ENCODE measurements around the gene TMTC3.

Gene TMTC3

GRCh38 chr12:88156075-88156654 is 14.1 kb downstream of the TMTC3 start:
- Histone ChIP-seq H3K4me1 (ENCODE audit: control insufficient read depth, insufficient read depth, low read length, poor library complexity, severe bottlenecking) (no peaks in the 10 kb centered on the region), H3K27ac (ENCODE audit: insufficient read depth, low read length, poor library complexity, severe bottlenecking) (no peak overlapping the region), H3K36me3 (ENCODE audit: control insufficient read depth, insufficient read depth, low read length) (no peaks in the 10 kb centered on the region), H3K4me3 (ENCODE audit: insufficient read depth, low read depth, low read length, poor library complexity, severe bottlenecking) (no peak overlapping the region), H3K27me3 (replicated peaks; ENCODE audit: control insufficient read depth, insufficient read depth, low read length, poor library complexity, severe bottlenecking) (no peaks in the 10 kb centered on the region), H3K9me3 (ENCODE audit: control insufficient read depth, low read length) (no peaks in the 10 kb centered on the region)
- no peak for DNase-seq

- no peaks in the 10 kb centered on the region for H3K4me1 ChIP-seq (ENCODE audit: control insufficient read depth, insufficient read depth, low read length, poor library complexity, severe bottlenecking)
- H3K4me3 ChIP-seq (ENCODE audit: insufficient read depth, low read depth, low read length, poor library complexity, severe bottlenecking), result no peak overlapping the region
- no peaks in the 10 kb centered on the region for H3K27me3 ChIP-seq (replicated peaks; ENCODE audit: control insufficient read depth, insufficient read depth, low read length, poor library complexity, severe bottlenecking)
- peaks cover 10% of the 10 kb centered on the region for H3K36me3 ChIP-seq (ENCODE audit: control insufficient read depth, insufficient read depth, low read length)
- DNase-seq, result no peak
- no peaks in the 10 kb centered on the region for H3K9me3 ChIP-seq (ENCODE audit: control insufficient read depth, low read length)
- no peak overlapping the region for H3K27ac ChIP-seq (ENCODE audit: insufficient read depth, low read length, poor library complexity, severe bottlenecking)
These were observed 21.3 kb downstream of the TMTC3 start for GRCh38 chr12:88163371-88163770.

- H3K9me3 ChIP-seq (ENCODE audit: control insufficient read depth, low read length), result no peaks in the 10 kb centered on the region
- no peaks in the 10 kb centered on the region for H3K27me3 ChIP-seq (replicated peaks; ENCODE audit: control insufficient read depth, insufficient read depth, low read length, poor library complexity, severe bottlenecking)
- H3K27ac ChIP-seq (ENCODE audit: insufficient read depth, low read length, poor library complexity, severe bottlenecking), result no peak overlapping the region
- H3K36me3 ChIP-seq (ENCODE audit: control insufficient read depth, insufficient read depth, low read length), result peaks cover 10% of the 10 kb centered on the region
- no peak overlapping the region for H3K4me3 ChIP-seq (ENCODE audit: insufficient read depth, low read depth, low read length, poor library complexity, severe bottlenecking)
- DNase-seq, result no peak
- no peaks in the 10 kb centered on the region for H3K4me1 ChIP-seq (ENCODE audit: control insufficient read depth, insufficient read depth, low read length, poor library complexity, severe bottlenecking)
These were observed 24.1 kb downstream of the TMTC3 start for GRCh38 chr12:88166179-88166578.

GRCh38 chr12:88167384-88167783 is 25.3 kb downstream of the TMTC3 start:
- Histone ChIP-seq H3K9me3 (ENCODE audit: control insufficient read depth, low read length) (no peaks in the 10 kb centered on the region), H3K27me3 (replicated peaks; ENCODE audit: control insufficient read depth, insufficient read depth, low read length, poor library complexity, severe bottlenecking) (no peaks in the 10 kb centered on the region), H3K36me3 (ENCODE audit: control insufficient read depth, insufficient read depth, low read length) (peaks cover 10% of the 10 kb centered on the region), H3K27ac (ENCODE audit: insufficient read depth, low read length, poor library complexity, severe bottlenecking) (no peak overlapping the region), H3K4me3 (ENCODE audit: insufficient read depth, low read depth, low read length, poor library complexity, severe bottlenecking) (no peak overlapping the region), H3K4me1 (ENCODE audit: control insufficient read depth, insufficient read depth, low read length, poor library complexity, severe bottlenecking) (no peaks in the 10 kb centered on the region)
- no peak for DNase-seq

- Histone ChIP-seq H3K36me3 (ENCODE audit: control insufficient read depth, insufficient read depth, low read length) (peaks cover 12% of the 10 kb centered on the region), H3K27ac (ENCODE audit: insufficient read depth, low read length, poor library complexity, severe bottlenecking) (no peak overlapping the region), H3K27me3 (replicated peaks; ENCODE audit: control insufficient read depth, insufficient read depth, low read length, poor library complexity, severe bottlenecking) (no peaks in the 10 kb centered on the region), H3K9me3 (ENCODE audit: control insufficient read depth, low read length) (no peaks in the 10 kb centered on the region), H3K4me3 (ENCODE audit: insufficient read depth, low read depth, low read length, poor library complexity, severe bottlenecking) (no peak overlapping the region), H3K4me1 (ENCODE audit: control insufficient read depth, insufficient read depth, low read length, poor library complexity, severe bottlenecking) (no peaks in the 10 kb centered on the region)
- no peak for DNase-seq
These were observed 30.8 kb downstream of the TMTC3 start for GRCh38 chr12:88172844-88173407.

- Histone ChIP-seq H3K4me3 (ENCODE audit: insufficient read depth, low read depth, low read length, poor library complexity, severe bottlenecking) (no peak overlapping the region), H3K36me3 (ENCODE audit: control insufficient read depth, insufficient read depth, low read length) (peaks cover 22% of the 10 kb centered on the region), H3K27me3 (replicated peaks; ENCODE audit: control insufficient read depth, insufficient read depth, low read length, poor library complexity, severe bottlenecking) (no peaks in the 10 kb centered on the region), H3K9me3 (ENCODE audit: control insufficient read depth, low read length) (no peaks in the 10 kb centered on the region), H3K27ac (ENCODE audit: insufficient read depth, low read length, poor library complexity, severe bottlenecking) (no peak overlapping the region), H3K4me1 (ENCODE audit: control insufficient read depth, insufficient read depth, low read length, poor library complexity, severe bottlenecking) (no peaks in the 10 kb centered on the region)
- DNase-seq, result no peak
These were observed 33.4 kb downstream of the TMTC3 start for GRCh38 chr12:88175544-88175943.

GRCh38 chr12:88179436-88180014 is 37.4 kb downstream of the TMTC3 start:
- H3K36me3 ChIP-seq (ENCODE audit: control insufficient read depth, insufficient read depth, low read length), result peaks cover 33% of the 10 kb centered on the region
- no peaks in the 10 kb centered on the region for H3K4me1 ChIP-seq (ENCODE audit: control insufficient read depth, insufficient read depth, low read length, poor library complexity, severe bottlenecking)
- no peak overlapping the region for H3K27ac ChIP-seq (ENCODE audit: insufficient read depth, low read length, poor library complexity, severe bottlenecking)
- DNase-seq, result no peak
- no peak overlapping the region for H3K4me3 ChIP-seq (ENCODE audit: insufficient read depth, low read depth, low read length, poor library complexity, severe bottlenecking)
- no peaks in the 10 kb centered on the region for H3K27me3 ChIP-seq (replicated peaks; ENCODE audit: control insufficient read depth, insufficient read depth, low read length, poor library complexity, severe bottlenecking)
- no peaks in the 10 kb centered on the region for H3K9me3 ChIP-seq (ENCODE audit: control insufficient read depth, low read length)

GRCh38 chr12:88181881-88182280 is 39.8 kb downstream of the TMTC3 start:
- no peak for DNase-seq
- H3K36me3 ChIP-seq (ENCODE audit: control insufficient read depth, insufficient read depth, low read length), result peaks cover 21% of the 10 kb centered on the region
- H3K4me1 ChIP-seq (ENCODE audit: control insufficient read depth, insufficient read depth, low read length, poor library complexity, severe bottlenecking), result no peaks in the 10 kb centered on the region

GRCh38 chr12:88182416-88182815 is 40.3 kb downstream of the TMTC3 start:
- Histone ChIP-seq H3K9me3 (ENCODE audit: control insufficient read depth, low read length) (no peaks in the 10 kb centered on the region), H3K27ac (ENCODE audit: insufficient read depth, low read length, poor library complexity, severe bottlenecking) (no peak overlapping the region), H3K4me3 (ENCODE audit: insufficient read depth, low read depth, low read length, poor library complexity, severe bottlenecking) (no peak overlapping the region), H3K27me3 (replicated peaks; ENCODE audit: control insufficient read depth, insufficient read depth, low read length, poor library complexity, severe bottlenecking) (no peaks in the 10 kb centered on the region), H3K4me1 (ENCODE audit: control insufficient read depth, insufficient read depth, low read length, poor library complexity, severe bottlenecking) (no peaks in the 10 kb centered on the region), H3K36me3 (ENCODE audit: control insufficient read depth, insufficient read depth, low read length) (peaks cover 21% of the 10 kb centered on the region)
- no peak for DNase-seq

More at GRCh38 chr12:88181881-88182280, 39.8 kb downstream of the TMTC3 start:
- Histone ChIP-seq H3K4me3 (ENCODE audit: insufficient read depth, low read depth, low read length, poor library complexity, severe bottlenecking) (no peak overlapping the region), H3K27me3 (replicated peaks; ENCODE audit: control insufficient read depth, insufficient read depth, low read length, poor library complexity, severe bottlenecking) (no peaks in the 10 kb centered on the region), H3K27ac (ENCODE audit: insufficient read depth, low read length, poor library complexity, severe bottlenecking) (no peak overlapping the region), H3K9me3 (ENCODE audit: control insufficient read depth, low read length) (no peaks in the 10 kb centered on the region)

GRCh38 chr12:88184196-88184595 is 42.1 kb downstream of the TMTC3 start:
- no peaks in the 10 kb centered on the region for H3K27me3 ChIP-seq (replicated peaks; ENCODE audit: control insufficient read depth, insufficient read depth, low read length, poor library complexity, severe bottlenecking)
- no peak for DNase-seq
- no peaks in the 10 kb centered on the region for H3K9me3 ChIP-seq (ENCODE audit: control insufficient read depth, low read length)
- H3K27ac ChIP-seq (ENCODE audit: insufficient read depth, low read length, poor library complexity, severe bottlenecking), result no peak overlapping the region
- no peak overlapping the region for H3K4me3 ChIP-seq (ENCODE audit: insufficient read depth, low read depth, low read length, poor library complexity, severe bottlenecking)
- H3K4me1 ChIP-seq (ENCODE audit: control insufficient read depth, insufficient read depth, low read length, poor library complexity, severe bottlenecking), result no peaks in the 10 kb centered on the region
- H3K36me3 ChIP-seq (ENCODE audit: control insufficient read depth, insufficient read depth, low read length), result peaks cover 24% of the 10 kb centered on the region
